Stimulated activated CD8-positive, alpha-beta memory T cell treated with anti-CD3 and anti-CD28 coated beads, Interleukin-15, amount 100 ng/mL, for 4 hours (primary cell): Measurements from ENCODE around the gene SNHG17.
"Not testable (repeated sequence)": the region's sequence is repeated elsewhere in the genome, so short reads cannot be mapped to it uniquely, and the experiment has no call there.

Source experiments
- DNase-seq, 2 donors: peaks; one replicate each; pipeline ENCODE4 v3.0.0-alpha.2; 2020; ENCODE audit warnings: low read depth in 2 of 2

The SNHG17 gene

DNA sequence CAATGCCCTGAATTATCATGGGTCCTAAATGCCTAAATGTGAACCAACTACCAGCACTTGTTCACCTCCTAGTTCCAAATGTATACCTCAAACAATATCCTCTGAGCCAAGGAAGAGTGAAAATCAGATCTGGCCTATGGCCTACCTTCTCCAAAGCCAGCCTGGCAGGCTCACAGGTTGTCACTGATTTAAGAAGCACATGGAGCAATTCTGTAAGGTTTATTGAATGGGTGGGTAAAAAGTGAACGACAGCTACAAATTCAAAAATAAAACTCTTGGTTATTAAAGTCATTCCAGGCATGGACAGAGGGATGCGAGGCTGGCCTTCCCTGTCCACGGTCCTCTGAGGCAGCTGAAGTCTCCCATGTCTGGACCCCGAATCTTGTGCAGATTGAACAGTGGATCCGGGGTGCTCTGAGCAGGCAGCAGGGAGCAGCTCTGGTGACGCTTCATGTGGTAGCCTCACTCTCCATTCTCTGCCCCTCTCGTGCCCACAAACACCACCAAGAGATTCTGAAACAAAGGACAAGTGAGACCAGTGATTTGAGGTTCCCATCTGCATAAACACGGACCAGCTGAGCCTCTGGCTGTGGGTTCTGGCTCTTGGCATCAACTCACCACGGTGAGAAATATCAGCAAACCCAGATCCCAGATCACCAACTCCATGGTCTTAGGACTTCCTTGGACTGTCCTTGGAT, 14.6 kb downstream of the SNHG17 start:
- no peak for DNase-seq

DNA sequence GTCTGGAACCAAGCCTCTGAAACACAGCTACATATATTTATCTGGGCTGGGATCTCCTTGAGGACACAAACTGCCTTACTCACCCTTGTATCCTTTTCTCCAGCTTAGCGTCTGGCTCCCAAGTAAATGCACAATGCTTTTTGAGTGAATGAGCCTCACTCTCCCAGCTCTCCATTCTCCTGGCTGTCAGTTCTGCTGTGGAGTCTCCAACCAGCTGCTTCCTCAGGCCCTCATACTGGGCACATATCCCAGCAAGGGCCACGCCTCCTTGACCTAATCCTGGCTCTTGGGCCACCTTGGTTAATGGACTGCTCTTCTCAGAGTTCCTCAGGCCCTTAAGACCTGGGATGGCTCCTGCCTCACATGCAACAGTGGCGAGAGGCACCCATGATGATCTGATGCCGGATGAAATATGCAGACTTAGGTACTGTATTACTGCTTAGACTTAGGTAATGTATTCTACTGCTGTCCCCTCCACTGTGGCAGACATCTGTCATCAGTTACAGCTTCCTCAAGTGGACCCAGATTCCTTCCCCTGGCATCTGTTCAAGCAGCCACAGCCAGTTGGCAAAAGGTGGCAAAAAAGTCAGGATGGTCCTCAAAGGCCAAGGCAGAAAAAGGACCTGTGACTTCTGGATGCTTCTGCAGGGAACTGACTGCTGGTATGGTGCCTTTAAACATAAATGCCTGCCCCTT, 16.5 kb downstream of the SNHG17 start:
- DNase-seq: no peak

DNA sequence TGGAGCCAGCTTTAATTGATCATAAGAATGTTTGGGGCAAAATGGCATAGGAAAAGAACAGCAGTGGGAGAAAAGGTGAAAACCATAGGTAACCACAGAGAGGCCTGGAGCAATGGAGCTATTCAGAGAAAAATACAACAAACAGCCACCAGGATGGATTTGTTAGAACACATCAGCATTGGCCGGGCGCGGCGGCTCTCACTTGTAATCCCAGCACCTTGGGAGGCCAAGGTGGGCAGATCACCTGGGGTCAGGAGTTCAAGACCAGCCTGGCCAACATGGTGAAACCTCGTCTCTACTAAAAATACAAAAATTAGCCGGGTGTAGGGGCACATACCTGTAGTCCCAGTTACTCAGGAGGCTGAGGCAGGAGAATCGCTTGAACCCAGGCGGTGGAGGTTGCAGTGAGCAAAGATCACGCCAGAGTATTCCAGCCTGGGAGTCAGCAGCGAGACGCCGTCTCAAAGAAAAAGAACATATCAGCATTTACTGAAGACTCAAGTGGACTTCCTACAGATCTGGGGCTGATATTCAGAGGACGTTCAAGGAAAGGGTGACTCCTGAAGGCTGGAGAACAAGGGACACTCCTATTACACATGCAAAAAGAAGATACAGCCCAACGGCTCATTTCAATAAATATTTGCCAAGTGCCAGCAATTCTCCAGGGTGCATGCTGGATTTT, 20.2 kb downstream of the SNHG17 start:
- no peak for DNase-seq

DNA sequence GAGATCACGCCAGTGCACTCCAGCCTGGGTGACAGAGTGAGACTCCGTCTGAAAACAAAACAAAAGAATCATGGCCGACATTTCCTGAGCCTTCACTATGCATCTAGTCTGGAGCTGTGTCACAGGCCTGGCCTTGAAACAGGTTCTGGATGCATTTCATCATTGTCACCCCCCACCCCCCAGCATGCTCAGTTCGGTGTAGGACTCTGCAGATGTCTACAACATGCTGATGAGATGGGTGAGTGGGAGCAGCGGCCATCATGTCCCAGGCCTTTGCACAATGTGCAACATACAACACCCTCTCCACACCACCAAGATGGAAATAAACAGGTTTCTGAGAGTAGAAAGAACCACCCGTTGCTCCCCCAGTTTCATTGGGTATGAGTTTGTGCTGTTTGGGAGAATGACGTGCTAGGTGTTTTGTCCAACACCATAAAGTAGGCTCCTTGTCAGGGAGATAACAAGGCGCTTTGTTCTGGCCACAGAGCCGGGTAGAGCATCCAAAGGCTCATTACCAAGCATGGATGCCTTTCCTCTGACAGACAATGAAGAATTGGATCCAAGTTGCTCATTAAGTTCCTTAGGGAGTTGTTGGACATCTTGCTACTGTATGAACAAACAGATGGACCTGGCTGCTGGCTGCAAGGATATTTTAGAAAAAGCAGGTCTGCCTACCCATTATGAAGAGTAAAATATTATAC, 22.1 kb downstream of the SNHG17 start:
- DNase-seq: no peak

DNA sequence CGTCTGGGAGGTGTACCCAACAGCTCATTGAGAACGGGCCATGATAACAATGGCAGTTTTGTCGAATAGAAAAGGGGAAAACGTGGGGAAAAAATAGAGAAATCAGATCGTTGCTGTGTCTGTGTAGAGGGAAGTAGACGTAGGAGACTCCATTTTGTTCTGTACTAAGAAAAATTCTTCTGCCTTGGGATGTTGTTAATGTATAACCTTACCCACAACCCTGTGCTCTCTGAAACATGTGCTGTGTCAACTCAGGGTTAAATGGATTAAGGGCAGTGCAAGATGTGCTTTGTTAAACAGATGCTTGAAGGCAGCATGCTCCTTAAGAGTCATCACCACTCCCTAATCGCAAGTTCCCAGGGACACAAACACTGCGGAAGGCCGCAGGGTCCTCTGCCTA, 27.3 kb downstream of the SNHG17 start:
- DNase-seq: not testable (repeated sequence)

DNA sequence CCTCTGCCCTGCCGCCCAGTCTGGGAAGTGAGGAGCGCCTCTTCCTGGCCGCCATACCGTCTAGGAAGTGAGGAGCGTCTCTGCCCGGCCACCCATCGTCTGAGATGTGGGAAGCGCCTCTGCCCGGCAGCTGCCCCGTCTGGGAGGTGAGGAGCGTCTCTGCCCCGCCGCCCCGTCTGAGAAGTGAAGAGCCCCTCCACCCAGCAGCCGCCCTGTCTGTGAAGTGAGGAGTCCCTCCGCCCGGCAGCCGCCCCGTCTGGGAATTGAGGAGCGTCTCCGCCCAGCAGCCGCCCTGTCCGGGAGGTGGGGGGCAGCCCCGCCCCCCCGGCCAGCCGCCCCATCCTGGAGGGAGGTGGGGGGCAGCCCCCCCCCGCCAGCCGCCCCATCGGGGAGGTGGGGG, 27.8 kb downstream of the SNHG17 start:
- no peak for DNase-seq

DNA sequence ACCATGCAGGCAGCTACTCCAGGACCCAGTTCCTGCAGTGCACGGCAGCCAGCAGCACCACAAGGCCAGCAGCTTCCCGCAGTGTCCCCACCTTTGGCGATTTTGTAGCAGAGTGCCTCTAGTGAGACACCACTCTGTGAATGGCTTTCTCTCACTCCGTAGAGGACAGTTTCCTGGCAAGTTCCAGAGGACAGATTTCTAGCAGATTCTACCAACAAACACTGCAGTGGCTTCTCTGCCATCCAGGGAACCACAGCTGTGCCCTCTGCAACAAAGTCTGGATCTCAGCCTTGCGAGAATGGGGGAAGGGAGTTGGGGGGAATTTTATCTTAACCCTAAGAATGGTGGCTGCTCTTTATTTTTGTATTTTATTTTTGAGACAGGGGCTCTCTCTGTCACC, 28.7 kb downstream of the SNHG17 start:
- no peak for DNase-seq

DNA sequence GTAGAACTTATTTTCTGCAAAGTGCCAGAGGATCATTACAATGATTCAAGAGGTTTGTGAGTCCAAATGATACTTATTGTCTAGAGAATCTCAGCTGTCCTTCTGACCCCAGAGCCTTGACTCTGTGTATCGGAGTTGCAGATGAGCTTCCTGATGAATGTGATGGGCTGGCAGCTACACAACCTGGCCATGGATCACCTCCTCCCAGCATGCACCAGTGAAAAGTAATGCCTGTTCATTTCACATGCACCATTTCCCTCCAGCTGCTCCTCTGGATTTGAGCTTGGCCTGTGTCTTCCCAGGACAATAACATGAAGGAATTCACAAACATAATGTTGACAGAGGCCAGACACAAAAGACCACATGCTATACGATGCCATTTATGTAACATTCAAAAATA, 30.0 kb downstream of the SNHG17 start:
- DNase-seq: no peak

DNA sequence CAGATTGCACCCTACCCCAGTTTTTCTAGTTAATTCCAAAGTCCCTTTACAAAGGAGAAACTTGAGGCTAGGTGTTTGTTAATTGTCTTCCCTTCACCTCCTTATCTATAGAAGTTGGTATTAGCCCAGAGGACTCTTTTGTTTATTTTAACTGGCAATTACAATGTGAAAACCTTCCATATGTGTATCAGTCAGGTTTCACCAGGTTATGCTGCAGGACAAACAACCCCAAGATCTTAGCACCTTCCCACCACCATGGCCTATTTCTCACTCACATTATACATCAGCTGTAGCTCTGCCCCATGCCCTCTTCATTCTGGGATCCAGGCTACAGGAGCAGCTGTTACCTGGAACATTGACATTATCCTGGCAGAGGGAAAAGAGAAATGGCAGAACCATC, 31.1 kb downstream of the SNHG17 start:
- DNase-seq: no peak

DNA sequence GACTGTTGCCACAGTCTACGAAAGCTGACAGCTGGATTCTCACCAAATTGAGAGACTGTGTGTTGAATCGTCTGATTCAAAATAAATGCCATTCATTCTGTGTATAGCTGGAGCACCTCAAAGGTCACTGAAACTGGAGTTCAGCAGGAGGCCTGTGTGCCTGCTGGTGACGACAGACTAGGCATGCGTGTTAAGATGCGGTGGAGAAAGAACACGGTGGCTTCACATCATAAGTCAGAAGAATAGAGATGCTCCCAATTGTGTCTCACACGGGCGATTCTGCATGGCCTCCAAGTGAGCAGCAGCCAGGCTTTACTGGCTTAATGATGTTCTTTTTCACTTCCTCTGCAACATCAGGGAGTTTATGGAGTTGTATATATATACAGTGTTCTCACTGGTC, 32.3 kb downstream of the SNHG17 start:
- no peak for DNase-seq

DNA sequence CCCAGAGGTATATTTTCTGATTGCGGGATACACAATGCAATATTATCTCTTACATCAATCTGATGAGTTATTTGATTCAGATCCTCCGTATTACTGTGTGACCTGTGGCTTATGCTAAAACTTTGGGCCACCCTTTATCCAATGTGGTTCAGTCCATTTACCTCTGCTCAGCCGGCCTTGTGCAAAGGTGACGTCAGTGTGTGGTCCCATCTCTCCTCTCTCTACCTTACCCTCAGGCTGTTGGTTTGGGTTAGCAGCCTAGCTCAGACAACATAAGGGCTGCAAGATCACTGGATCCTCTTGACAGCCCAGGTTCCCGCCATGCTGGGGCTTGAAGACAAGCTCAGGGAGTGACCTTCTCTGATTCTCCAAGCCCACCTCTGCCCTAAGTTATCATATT, 33.0 kb downstream of the SNHG17 start:
- no peak for DNase-seq

DNA sequence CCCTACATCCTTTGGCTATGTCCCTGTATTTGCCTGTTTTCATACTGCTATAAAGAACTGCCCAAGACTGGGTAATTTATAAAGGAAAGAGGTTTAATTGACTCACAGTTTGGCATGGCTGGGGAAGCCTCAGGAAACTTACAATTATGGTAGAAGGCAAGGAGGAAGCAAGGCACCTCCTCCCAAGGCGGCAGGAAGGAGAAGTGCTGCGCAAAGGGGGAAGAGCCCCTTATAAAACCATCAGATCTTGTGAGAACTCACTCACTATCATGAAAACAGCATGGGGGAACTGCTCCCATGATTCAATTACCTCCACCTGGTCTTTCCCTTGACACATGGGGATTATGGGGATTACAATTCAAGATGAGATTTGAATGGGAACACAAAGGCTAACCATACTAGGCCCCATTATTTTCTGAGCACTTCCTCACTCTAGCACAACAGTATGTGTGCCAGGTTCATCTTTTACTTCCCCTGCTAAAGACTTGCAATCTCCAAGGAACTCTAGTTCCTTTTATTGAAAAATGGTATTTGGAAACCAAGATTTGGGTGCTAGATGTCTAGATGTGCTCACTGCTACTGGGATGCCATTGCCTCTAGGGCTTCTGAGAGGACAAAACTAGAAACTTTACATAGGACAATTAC, 39.3 kb downstream of the SNHG17 start:
- DNase-seq: not testable (repeated sequence)

DNA sequence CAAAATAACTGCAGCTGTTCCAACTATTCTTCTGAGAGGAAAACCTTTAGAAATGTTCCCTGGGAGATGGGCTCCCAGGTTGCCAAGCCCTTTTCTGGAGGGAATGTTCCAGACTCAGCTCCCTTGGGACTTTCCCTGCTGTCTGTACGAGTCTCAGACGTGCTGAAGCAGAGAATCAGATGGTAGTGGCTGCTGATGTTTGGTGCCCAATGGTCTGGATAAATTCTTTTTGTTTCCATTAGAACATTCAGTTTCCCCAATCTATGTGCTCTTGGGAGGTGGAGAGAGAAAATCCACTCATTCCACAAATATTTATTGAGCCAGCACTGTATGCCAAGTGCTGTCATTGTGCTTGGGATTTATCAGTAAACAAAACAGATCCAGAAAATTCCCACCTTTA, 40.0 kb downstream of the SNHG17 start:
- no peak for DNase-seq

DNA sequence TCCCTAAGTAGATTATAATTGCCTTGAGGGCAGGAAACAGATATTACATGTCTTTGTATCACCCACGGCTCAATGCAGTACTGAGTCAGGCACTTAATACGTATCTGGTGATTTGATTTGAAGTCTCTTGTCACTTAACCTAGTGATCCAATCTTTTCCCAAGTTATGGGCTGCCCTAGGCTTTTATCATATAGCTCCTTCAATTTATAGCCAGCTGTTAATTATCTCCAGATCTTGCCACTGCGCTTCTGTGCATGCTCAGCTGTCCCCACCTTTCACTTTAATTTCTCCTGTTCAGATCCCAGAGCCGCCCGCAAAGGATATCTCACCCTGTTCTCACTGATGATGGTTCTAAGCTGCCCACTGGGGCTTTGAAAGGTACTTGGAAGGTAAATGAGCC, 41.9 kb downstream of the SNHG17 start:
- no peak for DNase-seq

DNA sequence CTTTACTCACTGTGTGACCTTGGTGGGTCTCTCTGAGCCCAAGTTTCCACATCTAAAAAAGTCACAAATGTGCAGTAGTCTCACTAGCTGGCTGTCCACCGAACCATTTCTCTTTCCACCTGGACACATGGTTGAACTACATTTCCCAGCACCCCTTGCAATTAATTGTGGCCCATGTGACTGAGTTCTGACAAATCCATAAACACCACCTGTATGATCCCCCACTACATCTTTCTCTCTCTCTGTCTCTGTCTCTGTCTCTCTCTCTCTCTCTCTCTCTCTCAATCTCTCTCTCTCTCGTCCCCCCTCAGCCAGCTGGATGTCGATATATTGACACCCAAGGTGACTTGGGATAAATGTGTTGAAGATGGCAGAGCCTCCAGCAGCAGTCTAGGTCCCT, 42.8 kb downstream of the SNHG17 start:
- DNase-seq: no peak

DNA sequence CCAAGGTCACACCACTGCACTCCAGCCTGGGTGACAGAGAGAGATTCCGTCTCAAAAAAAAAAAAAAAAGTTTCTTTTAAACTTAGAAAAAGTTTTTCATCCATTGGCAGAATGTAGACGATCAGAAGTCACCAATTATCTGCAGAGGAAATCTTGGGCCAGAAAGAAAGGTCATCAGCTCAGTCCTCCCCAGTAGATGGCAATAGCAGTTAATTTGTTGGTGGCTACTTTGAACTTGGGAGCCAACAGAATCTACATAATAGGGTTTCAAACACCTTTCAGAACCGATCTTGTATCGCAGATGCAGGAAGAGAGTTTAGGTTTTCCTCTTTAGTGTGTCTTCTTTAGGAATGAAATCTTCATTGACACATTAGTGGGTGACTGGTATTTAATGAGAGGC, 47.2 kb downstream of the SNHG17 start:
- DNase-seq: no peak

DNA sequence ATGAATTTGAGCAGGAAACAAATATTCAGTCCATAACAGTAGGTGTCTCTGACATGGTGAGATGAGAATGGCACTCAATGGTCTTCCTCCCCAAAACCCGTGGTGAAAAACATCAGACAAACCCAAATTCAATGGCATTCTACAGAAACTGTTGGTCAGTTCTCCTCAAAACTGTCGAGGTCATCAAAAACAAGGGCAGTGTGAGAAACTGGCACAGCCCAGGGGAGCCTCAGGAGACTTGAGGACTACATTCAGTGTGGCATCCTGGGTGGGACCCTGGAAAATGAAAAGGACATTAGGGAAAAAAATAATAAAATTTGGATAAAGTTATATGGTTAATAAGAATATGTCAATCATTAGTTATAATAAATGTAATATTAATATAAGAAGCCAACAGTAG, 48.3 kb downstream of the SNHG17 start:
- no peak for DNase-seq

DNA sequence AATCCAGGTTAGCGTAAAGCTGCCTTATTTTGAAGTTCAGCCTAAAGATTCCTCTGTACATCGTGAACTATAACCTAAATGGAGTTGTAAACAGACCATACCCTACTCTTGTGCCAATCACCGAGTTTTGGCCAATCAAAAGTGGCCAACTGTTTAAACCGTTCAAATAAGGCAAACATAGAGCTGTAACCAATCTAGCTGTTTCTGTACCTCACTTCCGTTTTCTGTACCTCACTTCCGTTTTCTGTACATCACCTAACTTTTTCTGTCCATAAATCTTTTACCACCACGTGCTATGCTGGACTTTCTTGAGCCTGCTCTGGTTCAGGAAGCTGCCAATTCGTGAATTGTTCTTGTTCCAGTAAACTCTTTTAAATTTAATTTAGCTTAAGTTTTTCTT, 49.1 kb downstream of the SNHG17 start:
- DNase-seq: no peak

DNA sequence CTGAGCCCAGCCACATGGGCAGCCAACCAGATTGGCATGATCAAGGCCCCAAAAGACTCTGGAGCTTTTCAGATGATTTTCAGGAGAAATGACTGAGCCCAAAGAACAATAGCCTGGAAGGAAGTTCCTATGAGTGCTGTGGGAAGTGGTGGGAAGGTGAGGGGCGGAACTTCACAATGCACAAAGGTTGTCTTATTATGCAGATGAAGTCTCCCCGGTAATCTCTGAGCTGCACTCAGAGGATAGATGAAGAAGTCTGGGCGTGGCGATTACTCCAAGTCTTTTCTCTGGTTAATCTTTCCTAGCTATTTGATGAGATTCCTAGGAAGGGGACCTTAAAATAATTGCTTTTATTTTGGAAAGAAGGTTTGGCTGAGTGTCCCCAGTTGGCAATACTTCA, 52.0 kb downstream of the SNHG17 start:
- DNase-seq: no peak

DNA sequence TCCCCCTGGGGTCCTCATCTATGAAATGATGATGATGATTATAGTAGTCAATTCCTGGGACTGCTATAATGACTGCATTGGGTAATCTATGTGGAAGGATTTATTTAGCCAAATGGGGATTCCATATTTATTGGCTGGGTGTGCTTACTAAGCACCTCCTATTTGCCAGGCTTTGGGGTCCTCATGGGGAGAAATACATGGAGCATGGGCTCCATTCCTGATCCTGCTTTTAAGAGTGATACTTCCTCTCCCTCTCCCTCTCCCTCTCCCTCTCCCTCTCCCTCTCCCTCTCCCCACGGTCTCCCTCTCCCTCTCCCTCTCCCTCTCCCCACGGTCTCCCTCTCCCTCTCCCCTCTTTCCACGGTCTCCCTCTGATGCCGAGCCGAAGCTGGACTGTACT, 57.3 kb downstream of the SNHG17 start:
- DNase-seq: not testable (repeated sequence)

DNA sequence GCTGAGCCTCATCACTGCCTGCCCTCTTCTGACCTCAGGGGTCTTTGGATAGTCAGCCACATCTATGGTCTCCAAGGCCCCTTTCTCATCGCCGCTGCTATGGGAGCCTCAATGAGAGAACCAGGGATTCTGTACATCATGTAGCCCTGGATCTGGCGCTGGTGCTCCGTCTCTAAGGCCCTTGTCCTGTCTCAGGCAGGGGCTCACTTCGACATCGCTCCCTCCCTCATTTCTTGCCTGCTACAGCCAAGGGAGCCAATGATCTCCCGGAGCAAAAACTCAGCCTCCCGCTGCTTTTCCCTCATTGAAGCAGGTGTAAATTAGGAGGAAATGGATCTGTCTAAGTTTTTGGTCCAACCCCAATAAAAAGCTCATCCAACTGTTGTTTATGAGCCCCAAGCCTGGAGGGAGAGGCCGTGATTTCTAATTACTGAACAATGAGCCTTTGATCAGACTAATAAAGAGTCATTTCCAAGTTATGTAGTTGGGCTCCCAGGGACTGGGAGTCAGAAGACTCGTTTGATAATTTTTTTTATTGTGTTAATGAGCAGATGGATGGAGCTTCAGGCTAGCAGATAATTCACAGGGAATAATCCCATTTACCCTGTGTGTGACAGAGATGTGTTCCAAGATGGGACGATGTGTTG, 58.0 kb downstream of the SNHG17 start:
- no peak for DNase-seq

DNA sequence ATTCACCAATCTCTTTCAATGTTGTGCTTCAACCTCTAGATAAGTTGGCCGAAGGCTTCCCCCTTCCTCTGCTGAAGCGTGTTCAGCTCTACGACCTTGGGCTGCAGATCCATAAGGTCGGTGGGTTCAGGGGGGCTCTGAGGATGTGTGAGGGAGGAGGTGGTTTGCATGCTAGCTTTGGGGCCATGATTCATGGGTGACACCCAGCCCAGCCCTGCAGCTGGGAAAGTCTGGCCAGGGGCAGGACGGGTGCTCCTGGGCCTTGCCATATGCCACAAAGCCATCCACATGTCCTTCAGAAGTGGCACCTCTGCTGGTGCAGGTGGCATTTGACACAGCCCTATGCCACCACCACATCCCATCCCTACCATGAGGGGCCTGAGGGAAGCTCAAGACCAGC, 61.2 kb downstream of the SNHG17 start:
- DNase-seq: no peak
